ENCODE results near the gene ECHDC1.

DNA sequence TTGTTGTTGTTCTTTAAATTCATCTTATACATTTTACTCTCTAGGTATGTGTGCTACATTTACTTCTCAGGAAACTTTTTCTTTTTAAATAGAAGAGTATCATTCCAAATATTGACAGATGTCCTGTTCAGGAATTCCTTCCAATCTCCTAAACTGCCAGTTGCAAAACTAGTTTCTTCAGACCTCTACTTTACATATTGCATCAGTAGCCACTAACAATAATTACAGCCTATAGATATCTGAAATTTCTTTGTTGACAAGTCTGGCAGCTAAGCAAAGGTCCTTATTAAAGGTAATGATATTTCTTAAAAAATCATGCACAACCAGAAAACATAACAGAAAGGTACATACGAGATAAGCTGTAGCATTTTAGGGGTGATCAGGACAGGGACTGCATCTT, 4.5 kb downstream of the ECHDC1 start:
- no peak for TF ChIP-seq OSR1 (CRISPR knock-in tag; IDR thresholded peaks at IDR 0.05)
- TF ChIP-seq ZFP30 (CRISPR knock-in tag; IDR thresholded peaks at IDR 0.05) = no peak
- TF ChIP-seq RARB (CRISPR knock-in tag; IDR thresholded peaks at IDR 0.05) = no peak
- TF ChIP-seq ARNTL (CRISPR knock-in tag; IDR thresholded peaks at IDR 0.05; ENCODE audit: borderline replicate concordance, low read depth) = no peak
- TF ChIP-seq, protein P1, sequence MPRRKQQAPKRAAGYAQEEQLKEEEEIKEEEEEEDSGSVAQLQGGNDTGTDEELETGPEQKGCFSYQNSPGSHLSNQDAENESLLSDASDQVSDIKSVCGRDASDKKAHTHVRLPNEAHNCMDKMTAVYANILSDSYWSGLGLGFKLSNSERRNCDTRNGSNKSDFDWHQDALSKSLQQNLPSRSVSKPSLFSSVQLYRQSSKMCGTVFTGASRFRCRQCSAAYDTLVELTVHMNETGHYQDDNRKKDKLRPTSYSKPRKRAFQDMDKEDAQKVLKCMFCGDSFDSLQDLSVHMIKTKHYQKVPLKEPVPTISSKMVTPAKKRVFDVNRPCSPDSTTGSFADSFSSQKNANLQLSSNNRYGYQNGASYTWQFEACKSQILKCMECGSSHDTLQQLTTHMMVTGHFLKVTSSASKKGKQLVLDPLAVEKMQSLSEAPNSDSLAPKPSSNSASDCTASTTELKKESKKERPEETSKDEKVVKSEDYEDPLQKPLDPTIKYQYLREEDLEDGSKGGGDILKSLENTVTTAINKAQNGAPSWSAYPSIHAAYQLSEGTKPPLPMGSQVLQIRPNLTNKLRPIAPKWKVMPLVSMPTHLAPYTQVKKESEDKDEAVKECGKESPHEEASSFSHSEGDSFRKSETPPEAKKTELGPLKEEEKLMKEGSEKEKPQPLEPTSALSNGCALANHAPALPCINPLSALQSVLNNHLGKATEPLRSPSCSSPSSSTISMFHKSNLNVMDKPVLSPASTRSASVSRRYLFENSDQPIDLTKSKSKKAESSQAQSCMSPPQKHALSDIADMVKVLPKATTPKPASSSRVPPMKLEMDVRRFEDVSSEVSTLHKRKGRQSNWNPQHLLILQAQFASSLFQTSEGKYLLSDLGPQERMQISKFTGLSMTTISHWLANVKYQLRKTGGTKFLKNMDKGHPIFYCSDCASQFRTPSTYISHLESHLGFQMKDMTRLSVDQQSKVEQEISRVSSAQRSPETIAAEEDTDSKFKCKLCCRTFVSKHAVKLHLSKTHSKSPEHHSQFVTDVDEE (CRISPR knock-in tag; IDR thresholded peaks at IDR 0.05) = no peak
- TF ChIP-seq, protein P2, sequence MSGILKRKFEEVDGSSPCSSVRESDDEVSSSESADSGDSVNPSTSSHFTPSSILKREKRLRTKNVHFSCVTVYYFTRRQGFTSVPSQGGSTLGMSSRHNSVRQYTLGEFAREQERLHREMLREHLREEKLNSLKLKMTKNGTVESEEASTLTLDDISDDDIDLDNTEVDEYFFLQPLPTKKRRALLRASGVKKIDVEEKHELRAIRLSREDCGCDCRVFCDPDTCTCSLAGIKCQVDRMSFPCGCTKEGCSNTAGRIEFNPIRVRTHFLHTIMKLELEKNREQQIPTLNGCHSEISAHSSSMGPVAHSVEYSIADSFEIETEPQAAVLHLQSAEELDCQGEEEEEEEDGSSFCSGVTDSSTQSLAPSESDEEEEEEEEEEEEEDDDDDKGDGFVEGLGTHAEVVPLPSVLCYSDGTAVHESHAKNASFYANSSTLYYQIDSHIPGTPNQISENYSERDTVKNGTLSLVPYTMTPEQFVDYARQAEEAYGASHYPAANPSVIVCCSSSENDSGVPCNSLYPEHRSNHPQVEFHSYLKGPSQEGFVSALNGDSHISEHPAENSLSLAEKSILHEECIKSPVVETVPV (CRISPR knock-in tag; IDR thresholded peaks at IDR 0.05) = no peak
- no peak for TF ChIP-seq CSDC2 (CRISPR knock-in tag; IDR thresholded peaks at IDR 0.05)
- no peak for TF ChIP-seq ZFP3 (CRISPR knock-in tag; IDR thresholded peaks at IDR 0.05)
- TF ChIP-seq, protein P3, sequence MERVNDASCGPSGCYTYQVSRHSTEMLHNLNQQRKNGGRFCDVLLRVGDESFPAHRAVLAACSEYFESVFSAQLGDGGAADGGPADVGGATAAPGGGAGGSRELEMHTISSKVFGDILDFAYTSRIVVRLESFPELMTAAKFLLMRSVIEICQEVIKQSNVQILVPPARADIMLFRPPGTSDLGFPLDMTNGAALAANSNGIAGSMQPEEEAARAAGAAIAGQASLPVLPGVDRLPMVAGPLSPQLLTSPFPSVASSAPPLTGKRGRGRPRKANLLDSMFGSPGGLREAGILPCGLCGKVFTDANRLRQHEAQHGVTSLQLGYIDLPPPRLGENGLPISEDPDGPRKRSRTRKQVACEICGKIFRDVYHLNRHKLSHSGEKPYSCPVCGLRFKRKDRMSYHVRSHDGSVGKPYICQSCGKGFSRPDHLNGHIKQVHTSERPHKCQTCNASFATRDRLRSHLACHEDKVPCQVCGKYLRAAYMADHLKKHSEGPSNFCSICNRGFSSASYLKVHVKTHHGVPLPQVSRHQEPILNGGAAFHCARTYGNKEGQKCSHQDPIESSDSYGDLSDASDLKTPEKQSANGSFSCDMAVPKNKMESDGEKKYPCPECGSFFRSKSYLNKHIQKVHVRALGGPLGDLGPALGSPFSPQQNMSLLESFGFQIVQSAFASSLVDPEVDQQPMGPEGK (CRISPR knock-in tag; IDR thresholded peaks at IDR 0.05; ENCODE audit: borderline replicate concordance) = no peak
- no peak for TF ChIP-seq ZC3H10 (CRISPR knock-in tag; IDR thresholded peaks at IDR 0.05)
- no peak for TF ChIP-seq ESRRG (CRISPR knock-in tag; IDR thresholded peaks at IDR 0.05)
- no peak for TF ChIP-seq SNAI2 (CRISPR knock-in tag; IDR thresholded peaks at IDR 0.05)
- no peak for TF ChIP-seq BACH2 (CRISPR knock-in tag; IDR thresholded peaks at IDR 0.05; ENCODE audit: borderline replicate concordance)

All from SK-N-SH treated with all-trans-retinoic acid at 6 μM for 48 hours (cell line).